Fibroblast of lung (primary cell): Measurements from ENCODE around the gene DPP7. TPM values are rescaled to one million over a fixed set of nuclear protein-coding genes. Genes with fewer than 3 reads are reported as not detected.

Experiments used
- DNase-seq, 2 donors: peaks; one replicate each; pipeline versions ENCODE4 v3.0.0 to v3.0.0-alpha.2; 2010; ENCODE audit warnings: low read depth in 2 of 2
- H2AFZ ChIP-seq: 2 replicates; pipeline ENCODE4 v1.5.1; 2012; ENCODE audit warnings: low read length, control low read depth, inconsistent platforms
- H3K27ac ChIP-seq: 2 replicates; pipeline ENCODE4 v1.5.1; 2011; ENCODE audit warnings: low read length, control low read depth; ENCODE audit not compliant: insufficient read depth
- H3K27me3 ChIP-seq: 2 replicates; pipeline ENCODE4 v1.5.1; 2011; ENCODE audit warnings: mild to moderate bottlenecking, low read length; ENCODE audit not compliant: control insufficient read depth, insufficient read depth
- H3K36me3 ChIP-seq: 2 replicates; pipeline ENCODE4 v1.5.1; 2011; ENCODE audit warnings: low read length; ENCODE audit not compliant: control insufficient read depth, insufficient read depth
- H3K4me1 ChIP-seq: 2 replicates; pipeline ENCODE4 v1.5.1; 2011; ENCODE audit warnings: low read length; ENCODE audit not compliant: control insufficient read depth, insufficient read depth; ENCODE audit errors: extremely low read depth
- H3K4me2 ChIP-seq: 2 replicates; pipeline ENCODE4 v1.5.1; 2011; ENCODE audit warnings: low read length, control low read depth; ENCODE audit not compliant: insufficient read depth; ENCODE audit errors: extremely low read depth
- H3K4me3 ChIP-seq, 4 experiments: fragments of 200-600 bp in 1 of 4; sonication (generic) in 1 of 4; replicated peaks in 1 of 4; 2 replicates each; pipeline ENCODE4 v1.5.1; 2011 to 2016; ENCODE audit warnings: low read length in 4 of 4, low read depth in 3 of 4, mild to moderate bottlenecking in 3 of 4, control low read depth in 2 of 4, inconsistent platforms in 1 of 4, mixed read lengths in 1 of 4; ENCODE audit not compliant: insufficient read depth in 1 of 4; ENCODE audit errors: control extremely low read depth in 1 of 4
- H3K79me2 ChIP-seq: 2 replicates; pipeline ENCODE4 v1.5.1; 2012; ENCODE audit warnings: mild to moderate bottlenecking, low read length, inconsistent platforms; ENCODE audit not compliant: control insufficient read depth, insufficient read depth
- H3K9ac ChIP-seq: 2 replicates; pipeline ENCODE4 v1.5.1; 2011; ENCODE audit warnings: mild to moderate bottlenecking, low read length, control low read depth; ENCODE audit not compliant: insufficient read depth
- H3K9me3 ChIP-seq: 2 replicates; pipeline ENCODE4 v1.5.1; 2012; ENCODE audit warnings: low read depth, low read length; ENCODE audit not compliant: control insufficient read depth, insufficient read depth
- H4K20me1 ChIP-seq: 2 replicates; pipeline ENCODE4 v1.5.1; 2011; ENCODE audit warnings: low read length; ENCODE audit not compliant: control insufficient read depth, insufficient read depth; ENCODE audit errors: extremely low read depth
- CTCF ChIP-seq, 2 donors: IDR thresholded peaks in 1 of 2; conservative IDR thresholded peaks in 1 of 2; 1 replicate in 1 of 2; 2 replicates in 1 of 2; pipeline ENCODE4 v1.5.1; 2011 to 2012; ENCODE audit warnings: low read length in 2 of 2, control low read depth in 1 of 2, inconsistent platforms in 1 of 2, low read depth in 1 of 2, mild to moderate bottlenecking in 1 of 2
- EZH2 ChIP-seq: IDR thresholded peaks from 2 replicates; pipeline ENCODE4 v1.5.1; 2012; ENCODE audit warnings: low read length, control low read depth, mild to moderate bottlenecking; ENCODE audit errors: missing control alignments
- polyA plus RNA-seq, 2 donors: library from polyadenylated mRNA; depleted of rRNA in 1 of 2; stranded (reverse) in 1 of 2; unstranded in 1 of 2; fragments of >200 nt; gene quantifications; 2 replicates each; pipeline ENCODE4 v1.2.1, GENCODE V29; 2011 to 2012; ENCODE audit warnings: missing spikeins in 1 of 2
- total RNA-seq: library from RNA; depleted of rRNA; stranded (reverse); fragments of >200 nt; gene quantifications from 2 replicates; pipeline ENCODE4 v1.2.1, GENCODE V29; 2014

Gene DPP7
- total and polyA plus RNA-seq, 2 donors (not counting 1 experiment from before 2014, with no cell fraction given): 28.6 to 126 TPM

DNA sequence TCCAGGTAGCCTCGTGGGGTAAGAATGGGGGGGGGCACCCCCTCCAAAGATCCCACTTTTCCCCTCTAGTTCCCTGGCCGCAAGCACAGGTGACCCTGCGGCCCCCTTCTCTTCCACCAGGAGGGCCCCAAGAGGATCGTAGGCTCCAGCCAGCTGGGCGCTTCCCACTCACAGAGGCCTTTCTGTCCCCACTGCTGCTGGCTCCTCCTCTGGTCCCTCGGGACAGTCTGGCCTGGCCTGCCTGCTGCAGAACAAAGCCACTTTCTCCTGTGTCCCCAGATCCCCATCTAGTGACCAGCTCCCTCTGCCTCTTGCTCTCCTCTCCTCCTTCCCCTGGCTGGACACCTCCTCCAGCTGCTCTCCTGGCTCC is 43.6 kb downstream of the DPP7 start:
- Histone ChIP-seq H3K9ac (no peak overlapping the region), H3K9me3 (no peaks in the 10 kb centered on the region), H3K27me3 (no peaks in the 10 kb centered on the region), H3K4me1 (peaks cover 10% of the 10 kb centered on the region), H4K20me1 (no peaks in the 10 kb centered on the region), H3K36me3 (no peaks in the 10 kb centered on the region), H3K79me2 (no peaks in the 10 kb centered on the region), H3K4me2 (peak overlapping the region; percentile 82), H3K4me3 (peak overlapping the region in 3 of 4 experiments; percentile 38 to 49 (median 44)), H3K27ac (no peak overlapping the region), H2AFZ (no peak overlapping the region)
- DNase-seq: no peak
- TF ChIP-seq EZH2: no peak
- peak in 1 of 2 donors; percentile 6 for TF ChIP-seq CTCF (conservative IDR thresholded peaks at IDR 0.05 in 1 of 2, IDR thresholded peaks at IDR 0.05 in 1 of 2; ENCODE audit: low read depth in 1 of 2, low read length in 2 of 2)

- Histone ChIP-seq H3K27me3 (no peaks in the 10 kb centered on the region), H3K36me3 (no peaks in the 10 kb centered on the region), H3K9me3 (no peaks in the 10 kb centered on the region), H3K4me2 (peak within 1 kb of the TSS; percentile 82), H3K9ac (no peak within 1 kb of the TSS), H3K4me3 (peak within 1 kb of the TSS in 3 of 4 experiments; percentile 38 to 49 (median 44)), H3K4me1 (peaks cover 10% of the 10 kb centered on the region), H2AFZ (no peak within 1 kb of the TSS), H3K79me2 (no peaks in the 10 kb centered on the region), H3K27ac (no peak within 1 kb of the TSS), H4K20me1 (no peaks in the 10 kb centered on the region)
- DNase-seq: peak; percentile 80 to 83
- TF ChIP-seq CTCF (conservative IDR thresholded peaks at IDR 0.05 in 1 of 2, IDR thresholded peaks at IDR 0.05 in 1 of 2; ENCODE audit: low read depth in 1 of 2, low read length in 2 of 2) (no peak), EZH2 (no peak)
Observed at GRCh38 chr9:137070201-137070905, 44.2 kb downstream of the DPP7 start, which contains the start of gene SAPCD2. TSS of gene SAPCD2 (minus strand) at chr9:137070557. CDS start at chr9:137070460, 97 bp downstream.

GRCh38 chr9:137069508-137070091 is 44.9 kb downstream of the DPP7 start:
- Histone ChIP-seq H3K27me3 (no peaks in the 10 kb centered on the region), H3K36me3 (no peaks in the 10 kb centered on the region), H3K9me3 (no peaks in the 10 kb centered on the region), H3K4me3 (peak overlapping the region in 3 of 4 experiments; percentile 27 to 49 (median 27)), H3K27ac (no peak overlapping the region), H3K4me1 (peaks cover 10% of the 10 kb centered on the region), H3K9ac (no peak overlapping the region), H4K20me1 (no peaks in the 10 kb centered on the region), H2AFZ (no peak overlapping the region), H3K4me2 (peak overlapping the region; percentile 64), H3K79me2 (no peaks in the 10 kb centered on the region)
- DNase-seq: no peak
- TF ChIP-seq EZH2 (no peak), CTCF (conservative IDR thresholded peaks at IDR 0.05 in 1 of 2, IDR thresholded peaks at IDR 0.05 in 1 of 2; ENCODE audit: low read depth in 1 of 2, low read length in 2 of 2) (no peak)
